ENCODE results near the gene CSRP1. TPM values are rescaled to one million over a fixed set of nuclear protein-coding genes. Genes with fewer than 3 reads are reported as not detected.
A peak's percentile ranks its signal among the peaks of the same experiment; 100 is the strongest.

Gene CSRP1
- total and polyA plus RNA-seq, 2 of the 13 experiments (the other 11 are each of a cell fraction or from before 2014, with no cell fraction given): 17.7 to 68.9 TPM

DNA sequence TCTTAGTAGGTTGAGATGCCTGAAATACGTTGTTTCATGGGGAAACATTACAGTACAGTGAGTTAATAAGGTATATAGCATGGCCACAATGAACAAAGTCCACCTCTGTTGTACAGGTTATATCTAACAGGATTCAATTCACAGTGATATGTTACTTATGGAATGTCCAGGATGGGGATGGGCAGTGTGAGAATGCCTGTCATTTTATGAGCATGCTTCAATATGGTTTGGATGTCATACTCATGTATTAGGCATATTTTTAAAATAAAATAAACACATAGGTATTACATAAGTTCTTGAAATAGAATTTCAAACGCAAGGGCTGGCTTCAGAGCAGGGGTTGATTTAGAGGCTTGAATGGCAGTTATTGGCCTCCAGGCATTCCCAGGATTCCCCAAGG, 31.8 kb downstream of the CSRP1 start:
- no TSS peak for BruUV-seq (replicated peaks)
- DNase-seq (ENCODE audit: low spot score) (peak; percentile 29), FAIRE-seq (no peak), ATAC-seq (no peak)
- in situ Hi-C loops (cut with HindIII; ENCODE audit: extremely low pct_ligation_motif_present, low pct_unique_long_range_greater_than_20kb) (loop anchor here (5.0 kb wide), 1 partner anchor 37 kb away; no protein-coding TSS in a partner anchor), intact Hi-C loops (cut with micrococcal nuclease; ENCODE audit: unreplicated experiment) (no loop called here)
- Histone ChIP-seq H3K27me3 (ENCODE audit: control insufficient read depth in 1 of 2, insufficient read depth in 2 of 2, low read length in 2 of 2) (peaks cover 4 to 40% of the 10 kb centered on the region in 2 experiments; a peak in 3 of 5 replicates), H3K27ac (ENCODE audit: extremely low read length, insufficient read depth, low read length) (no peak overlapping the region), H4K20me1 (ENCODE audit: insufficient read depth, low read length) (no peaks in the 10 kb centered on the region), H3K4me2 (ENCODE audit: low read depth, low read length) (no peak overlapping the region), H3K9ac (ENCODE audit: insufficient read depth, low read depth, low read length) (no peak overlapping the region), H3K4me3 (replicated peaks in 1 of 3; ENCODE audit: insufficient read depth in 1 of 3, low read depth in 2 of 3, low read length in 3 of 3) (no peak overlapping the region), H3K36me3 (replicated peaks in 1 of 2; ENCODE audit: control insufficient read depth in 1 of 2, insufficient read depth in 2 of 2, low read length in 2 of 2) (no peaks in the 10 kb centered on the region), H3K9me3 (ENCODE audit: low read length) (no peaks in the 10 kb centered on the region), H2AFZ (ENCODE audit: low read length) (no peak overlapping the region), H3K4me1 (ENCODE audit: insufficient read depth, low read length) (peaks cover 12% of the 10 kb centered on the region), H3K79me2 (ENCODE audit: insufficient read depth, low read length) (no peaks in the 10 kb centered on the region)
- ChIA-PET CTCF (ENCODE audit: low intra/inter-chr PET ratio, low total read pairs) (no interaction called here), POLR2A (no interaction called here)
- WGBS (ENCODE audit: low lambda C conversion rate): 11% methylated on average over 2 of the region's 2 CpGs
- no peak for TF ChIP-seq ZNF850 (CRISPR knock-in tag; conservative IDR thresholded peaks at IDR 0.05)
- TF ChIP-seq ZSCAN30 (CRISPR knock-in tag; IDR thresholded peaks at IDR 0.05): no peak
- no peak for TF ChIP-seq THAP11 (CRISPR knock-in tag; IDR thresholded peaks at IDR 0.05)
- no peak for TF ChIP-seq THYN1 (CRISPR knock-in tag; IDR thresholded peaks at IDR 0.05; ENCODE audit: borderline replicate concordance, low read depth)
- no peak for TF ChIP-seq ZBTB25 (CRISPR knock-in tag; IDR thresholded peaks at IDR 0.05)
- no peak for TF ChIP-seq ZSCAN12 (CRISPR knock-in tag; IDR thresholded peaks at IDR 0.05)
- TF ChIP-seq ZNF564 (CRISPR knock-in tag; IDR thresholded peaks at IDR 0.05): no peak

DNA sequence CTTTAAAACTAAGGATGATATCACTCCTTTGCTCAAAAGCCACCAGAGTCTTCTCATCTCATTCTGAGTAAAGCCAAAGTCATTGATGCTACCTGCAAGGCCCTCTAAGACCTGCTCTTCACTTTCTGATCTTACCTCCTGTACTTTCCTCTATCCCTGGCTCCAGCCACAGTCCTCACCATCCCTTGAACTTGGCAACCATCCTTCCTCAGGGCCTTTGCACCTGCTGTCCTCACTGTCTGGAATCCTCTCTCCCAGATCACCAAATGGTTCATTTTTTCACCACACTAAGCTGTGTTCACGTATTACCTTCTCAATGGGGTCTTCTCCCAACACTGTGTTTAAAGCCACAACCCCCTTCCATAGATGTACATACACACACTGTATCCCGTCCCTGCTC, 33.6 kb downstream of the CSRP1 start:
- in situ Hi-C loops (cut with HindIII; ENCODE audit: extremely low pct_ligation_motif_present, low pct_unique_long_range_greater_than_20kb) (no loop called here), intact Hi-C loops (cut with micrococcal nuclease; ENCODE audit: unreplicated experiment) (no loop called here)
- H3K9me3 ChIP-seq (ENCODE audit: low read length): no peaks in the 10 kb centered on the region
- FAIRE-seq (no peak), DNase-seq (ENCODE audit: low spot score) (no peak), ATAC-seq (no peak)
- H3K36me3 ChIP-seq (replicated peaks in 1 of 2; ENCODE audit: control insufficient read depth in 1 of 2, insufficient read depth in 2 of 2, low read length in 2 of 2): no peaks in the 10 kb centered on the region
- no peaks in the 10 kb centered on the region for H4K20me1 ChIP-seq (ENCODE audit: insufficient read depth, low read length)
- H3K4me1 ChIP-seq (ENCODE audit: insufficient read depth, low read length): peaks cover 15% of the 10 kb centered on the region
- no peak overlapping the region for H3K27ac ChIP-seq (ENCODE audit: extremely low read length, insufficient read depth, low read length)
- no peak overlapping the region for H3K4me2 ChIP-seq (ENCODE audit: low read depth, low read length)
- H3K27me3 ChIP-seq (ENCODE audit: control insufficient read depth in 1 of 2, insufficient read depth in 2 of 2, low read length in 2 of 2): peaks cover 4 to 40% of the 10 kb centered on the region in 2 experiments; a peak in 3 of 5 replicates
- WGBS (ENCODE audit: low lambda C conversion rate): 73% methylated on average over 2 of the region's 2 CpGs
- H3K4me3 ChIP-seq (replicated peaks in 1 of 3; ENCODE audit: insufficient read depth in 1 of 3, low read depth in 2 of 3, low read length in 3 of 3): no peak overlapping the region
- BruUV-seq (replicated peaks): no TSS peak
- ChIA-PET POLR2A (no interaction called here), CTCF (ENCODE audit: low intra/inter-chr PET ratio, low total read pairs) (no interaction called here)
- peaks cover 5% of the 10 kb centered on the region for H3K79me2 ChIP-seq (ENCODE audit: insufficient read depth, low read length)
- no peak overlapping the region for H3K9ac ChIP-seq (ENCODE audit: insufficient read depth, low read depth, low read length)
- no peak overlapping the region for H2AFZ ChIP-seq (ENCODE audit: low read length)
- TF ChIP-seq, protein P1, sequence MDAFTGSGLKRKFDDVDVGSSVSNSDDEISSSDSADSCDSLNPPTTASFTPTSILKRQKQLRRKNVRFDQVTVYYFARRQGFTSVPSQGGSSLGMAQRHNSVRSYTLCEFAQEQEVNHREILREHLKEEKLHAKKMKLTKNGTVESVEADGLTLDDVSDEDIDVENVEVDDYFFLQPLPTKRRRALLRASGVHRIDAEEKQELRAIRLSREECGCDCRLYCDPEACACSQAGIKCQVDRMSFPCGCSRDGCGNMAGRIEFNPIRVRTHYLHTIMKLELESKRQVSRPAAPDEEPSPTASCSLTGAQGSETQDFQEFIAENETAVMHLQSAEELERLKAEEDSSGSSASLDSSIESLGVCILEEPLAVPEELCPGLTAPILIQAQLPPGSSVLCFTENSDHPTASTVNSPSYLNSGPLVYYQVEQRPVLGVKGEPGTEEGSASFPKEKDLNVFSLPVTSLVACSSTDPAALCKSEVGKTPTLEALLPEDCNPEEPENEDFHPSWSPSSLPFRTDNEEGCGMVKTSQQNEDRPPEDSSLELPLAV (CRISPR knock-in tag; conservative IDR thresholded peaks at IDR 0.05; ENCODE audit: low read depth): no peak
- TF ChIP-seq ZNF652 (CRISPR knock-in tag; IDR thresholded peaks at IDR 0.05; ENCODE audit: borderline replicate concordance, low read depth): no peak
- no peak for TF ChIP-seq REXO4 (CRISPR knock-in tag; IDR thresholded peaks at IDR 0.05; ENCODE audit: borderline replicate concordance)
- TF ChIP-seq, protein P2, sequence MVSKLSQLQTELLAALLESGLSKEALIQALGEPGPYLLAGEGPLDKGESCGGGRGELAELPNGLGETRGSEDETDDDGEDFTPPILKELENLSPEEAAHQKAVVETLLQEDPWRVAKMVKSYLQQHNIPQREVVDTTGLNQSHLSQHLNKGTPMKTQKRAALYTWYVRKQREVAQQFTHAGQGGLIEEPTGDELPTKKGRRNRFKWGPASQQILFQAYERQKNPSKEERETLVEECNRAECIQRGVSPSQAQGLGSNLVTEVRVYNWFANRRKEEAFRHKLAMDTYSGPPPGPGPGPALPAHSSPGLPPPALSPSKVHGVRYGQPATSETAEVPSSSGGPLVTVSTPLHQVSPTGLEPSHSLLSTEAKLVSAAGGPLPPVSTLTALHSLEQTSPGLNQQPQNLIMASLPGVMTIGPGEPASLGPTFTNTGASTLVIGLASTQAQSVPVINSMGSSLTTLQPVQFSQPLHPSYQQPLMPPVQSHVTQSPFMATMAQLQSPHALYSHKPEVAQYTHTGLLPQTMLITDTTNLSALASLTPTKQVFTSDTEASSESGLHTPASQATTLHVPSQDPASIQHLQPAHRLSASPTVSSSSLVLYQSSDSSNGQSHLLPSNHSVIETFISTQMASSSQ (IDR thresholded peaks at IDR 0.05; ENCODE audit: low read depth): no peak
- TF ChIP-seq, protein P2 (CRISPR knock-in tag; IDR thresholded peaks at IDR 0.05; ENCODE audit: borderline replicate concordance): no peak
- no peak for TF ChIP-seq PCBP2 (optimal IDR thresholded peaks at IDR 0.05; ENCODE audit: low read depth, low read length, poor library complexity, severe bottlenecking)
